Stimulated activated CD4-positive, alpha-beta T cell treated with anti-CD3 and anti-CD28 coated beads, TNF-alpha, amount 100 ng/mL, for 1 hour (primary cell): ENCODE data around the gene CNTLN.
"Not testable (repeated sequence)": the region's sequence is repeated elsewhere in the genome, so short reads cannot be mapped to it uniquely, and the experiment has no call there.

Source experiments
- DNase-seq, 3 donors: peaks; one replicate each; pipeline ENCODE4 v3.0.0-alpha.2; 2020; ENCODE audit warnings: low read depth in 3 of 3, low spot score in 1 of 3

CNTLN gene

DNA sequence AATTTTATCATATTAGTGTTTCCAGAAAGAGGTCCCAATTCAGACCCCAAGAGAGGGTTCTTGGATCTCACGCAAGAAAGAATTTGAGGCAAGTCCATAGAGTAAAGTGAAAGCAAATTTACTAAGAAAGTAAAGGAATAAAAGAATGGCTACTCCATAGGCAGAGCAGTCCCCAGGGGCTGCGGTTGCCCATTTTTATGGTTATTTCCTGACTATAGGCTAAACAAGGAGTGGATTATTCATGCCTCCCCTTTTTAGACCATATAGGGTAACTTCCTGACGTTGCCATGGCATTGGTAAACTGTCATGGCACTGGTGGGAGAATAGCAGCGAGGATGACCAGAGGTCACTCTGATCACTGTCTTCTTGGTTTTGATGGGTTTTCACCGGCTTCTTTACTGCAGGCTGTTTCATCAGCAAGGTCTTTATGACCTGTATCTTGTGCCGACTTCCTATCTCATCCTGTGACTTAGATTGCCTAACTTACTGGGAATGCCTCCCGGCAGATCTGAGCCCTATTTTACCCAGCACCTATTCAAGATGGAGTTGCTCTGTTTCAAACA is 262.4 kb downstream of the CNTLN start:
- DNase-seq, result not testable (repeated sequence)

DNA sequence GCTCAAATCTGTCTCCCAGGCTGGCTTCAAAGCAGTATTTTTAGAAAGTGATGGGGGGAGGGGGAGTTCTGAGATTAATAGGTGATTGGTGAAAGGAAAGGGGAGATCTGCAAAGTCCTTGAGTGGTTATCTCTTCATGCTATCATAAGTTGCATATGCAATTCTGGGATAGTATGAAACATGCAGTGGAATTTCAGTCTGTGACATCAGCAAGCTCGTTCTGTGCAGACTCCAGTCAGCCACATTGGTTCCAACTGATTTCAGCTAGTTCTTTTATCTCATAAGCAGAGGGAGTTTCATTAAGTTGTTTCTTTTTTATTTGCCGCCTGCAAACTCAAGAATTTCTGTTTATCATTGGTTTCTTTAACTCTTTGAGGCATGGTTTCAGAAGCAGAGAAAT is 263.5 kb downstream of the CNTLN start:
- DNase-seq, result no peak

DNA sequence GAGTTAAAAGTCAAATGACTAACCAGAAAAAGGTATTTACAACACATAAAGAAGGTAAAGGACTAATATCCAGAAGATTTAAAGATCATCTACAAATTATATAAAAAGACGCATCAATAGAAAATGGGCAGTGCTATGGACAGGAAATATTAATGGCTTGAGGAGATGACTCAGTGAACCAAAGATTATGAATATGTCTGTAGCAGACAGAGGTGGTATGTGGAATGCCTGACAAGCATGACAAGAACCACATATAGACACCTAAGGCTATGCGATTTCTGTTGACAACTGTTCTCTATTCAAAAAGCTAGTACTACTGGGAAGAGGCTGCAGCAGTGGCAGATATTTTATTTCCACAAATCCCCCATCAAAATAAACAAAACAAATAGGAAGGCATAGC is 267.0 kb downstream of the CNTLN start:
- DNase-seq, result no peak

DNA sequence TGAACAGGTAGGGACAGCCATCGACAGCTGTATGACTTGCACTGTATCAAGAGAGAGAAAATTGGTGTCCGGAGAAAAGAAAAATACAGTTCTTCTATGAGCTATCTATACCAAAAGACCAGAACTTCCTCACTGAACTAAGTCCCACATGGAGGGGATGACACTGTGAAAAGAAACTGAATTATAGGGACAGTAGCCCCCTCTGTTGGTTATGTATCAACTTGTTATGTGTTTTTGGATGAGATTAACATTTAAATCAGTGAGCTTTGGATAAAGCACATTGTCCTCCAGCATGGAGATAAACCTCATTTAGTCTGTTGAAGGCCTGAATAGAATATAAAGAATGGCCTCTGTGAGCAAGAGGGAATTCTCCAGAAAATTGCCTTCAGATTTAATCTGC is 267.5 kb downstream of the CNTLN start:
- DNase-seq, result no peak

DNA sequence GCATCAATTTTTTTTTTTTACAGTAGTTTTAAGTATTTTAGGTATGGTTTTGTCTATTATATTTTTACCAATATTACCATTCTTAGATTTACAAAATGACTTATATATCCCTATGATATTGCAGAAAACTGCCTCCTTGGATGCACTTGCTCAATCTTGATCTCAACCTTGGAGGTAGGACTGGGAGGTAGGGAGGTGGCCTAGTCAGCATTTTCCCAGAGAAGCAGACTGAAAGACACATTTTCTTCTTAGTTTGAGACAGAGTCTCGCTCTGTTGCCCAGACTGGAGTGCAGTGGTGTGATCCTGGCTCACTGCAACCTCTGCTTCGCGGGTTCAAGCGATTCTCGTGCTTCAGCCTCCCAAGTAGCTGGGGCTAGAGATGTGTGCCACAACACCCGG is 268.7 kb downstream of the CNTLN start:
- DNase-seq, result no peak

DNA sequence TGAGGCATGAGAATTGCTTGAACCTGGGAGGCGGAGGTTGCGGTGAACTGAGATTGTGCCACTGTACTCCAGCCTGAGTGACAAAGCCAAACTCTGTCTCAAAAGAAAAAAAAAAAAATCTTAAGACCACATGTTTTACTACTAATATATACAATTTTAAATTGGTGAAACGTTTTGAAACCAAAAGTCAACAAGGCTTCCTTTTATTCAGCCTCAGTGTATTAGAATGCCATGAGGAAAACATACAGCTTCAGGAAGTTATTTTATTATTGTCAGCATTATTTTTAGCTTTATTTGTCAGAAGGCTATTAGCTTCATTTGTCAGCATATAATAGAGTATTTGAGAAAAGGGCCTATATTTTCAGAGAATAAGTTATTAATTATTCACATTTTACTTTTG is 280.1 kb downstream of the CNTLN start:
- no peak for DNase-seq

DNA sequence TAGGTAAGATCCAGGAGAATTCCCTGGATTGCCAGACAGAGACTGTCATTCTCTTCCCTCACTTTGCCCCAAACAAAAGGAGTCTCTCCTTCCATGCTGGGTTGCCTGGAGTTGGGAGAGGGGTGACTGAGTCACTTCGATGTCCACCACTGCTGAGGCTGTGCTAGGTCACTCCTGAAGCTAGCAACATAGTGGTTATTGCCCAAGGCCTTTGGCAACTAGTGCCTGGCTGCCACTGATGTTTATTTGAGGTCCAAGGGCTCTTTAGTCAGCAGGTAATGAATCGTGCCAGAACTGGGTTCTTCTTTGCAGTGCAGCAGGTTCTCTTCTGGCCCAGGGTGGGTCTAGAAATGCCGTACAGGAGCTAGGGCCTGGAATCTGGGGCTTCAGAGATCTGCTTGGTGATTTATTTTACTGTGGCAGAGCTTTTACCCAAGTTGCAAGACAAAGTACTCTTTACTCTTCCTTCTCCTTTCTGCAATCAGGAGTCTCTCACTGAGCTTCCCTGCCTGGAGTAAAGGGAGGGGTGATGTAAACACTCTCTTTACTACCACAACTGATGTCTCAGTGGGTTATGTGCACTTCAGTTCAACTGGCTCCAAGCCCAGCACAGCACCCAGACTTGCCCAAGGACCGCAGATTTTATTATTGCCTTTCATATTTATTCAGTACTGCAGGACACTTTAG is 288.3 kb downstream of the CNTLN start:
- no peak for DNase-seq

DNA sequence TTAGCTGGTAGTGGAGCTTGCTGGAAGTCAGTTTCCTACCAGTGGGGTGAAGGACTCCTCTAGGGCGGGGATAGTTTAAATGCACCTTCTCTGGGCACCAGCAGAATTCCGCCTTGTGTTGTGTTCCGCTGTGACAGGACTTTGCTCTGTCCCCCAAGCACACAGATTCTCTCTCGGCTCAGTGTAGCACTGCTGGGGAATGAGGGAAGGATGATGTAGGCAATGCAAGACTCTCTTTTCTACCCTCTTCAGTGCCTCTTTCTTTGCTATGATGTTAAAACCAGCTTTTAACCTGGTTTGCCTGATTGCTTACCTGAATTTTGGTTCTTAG is 288.8 kb downstream of the CNTLN start:
- no peak for DNase-seq

DNA sequence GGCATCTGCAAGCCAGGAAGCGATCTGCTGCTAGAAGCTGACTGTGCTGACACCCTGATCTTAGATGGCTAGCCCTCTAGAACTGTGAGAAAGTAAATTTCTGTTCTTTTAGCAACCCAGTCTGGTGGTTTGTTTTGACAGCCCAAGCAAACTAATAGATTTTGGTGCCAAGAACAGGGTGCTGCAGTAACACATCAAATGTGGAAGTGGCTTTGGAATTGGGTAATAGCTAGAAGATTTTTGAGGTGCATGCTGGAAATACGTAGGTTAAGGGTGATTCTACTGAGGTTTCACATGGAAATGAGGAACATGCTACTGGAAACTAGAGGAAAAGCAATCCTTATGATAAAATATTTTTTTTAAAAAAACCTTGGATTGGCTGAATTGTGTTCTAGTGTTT is 290.5 kb downstream of the CNTLN start:
- DNase-seq, result no peak

DNA sequence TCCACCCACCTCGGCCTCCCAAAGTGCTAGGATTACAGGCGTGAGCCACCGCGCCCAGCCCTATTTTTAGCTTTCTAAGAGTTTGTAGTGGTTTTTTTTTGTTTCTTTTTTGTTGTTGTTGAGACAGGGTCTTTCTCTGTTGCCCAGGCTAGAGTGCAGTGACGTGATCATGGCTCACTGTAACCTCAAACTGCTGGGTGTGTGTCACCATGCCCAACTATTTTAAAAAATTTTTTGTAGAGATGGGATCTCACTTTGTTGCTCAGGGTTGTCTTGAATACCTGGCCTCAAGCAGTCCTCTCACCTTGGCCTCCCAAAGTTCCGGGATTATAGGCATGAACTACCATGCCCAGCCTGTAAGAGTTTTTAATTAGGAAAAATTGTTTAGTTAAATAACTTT is 298.7 kb downstream of the CNTLN start:
- no peak for DNase-seq

DNA sequence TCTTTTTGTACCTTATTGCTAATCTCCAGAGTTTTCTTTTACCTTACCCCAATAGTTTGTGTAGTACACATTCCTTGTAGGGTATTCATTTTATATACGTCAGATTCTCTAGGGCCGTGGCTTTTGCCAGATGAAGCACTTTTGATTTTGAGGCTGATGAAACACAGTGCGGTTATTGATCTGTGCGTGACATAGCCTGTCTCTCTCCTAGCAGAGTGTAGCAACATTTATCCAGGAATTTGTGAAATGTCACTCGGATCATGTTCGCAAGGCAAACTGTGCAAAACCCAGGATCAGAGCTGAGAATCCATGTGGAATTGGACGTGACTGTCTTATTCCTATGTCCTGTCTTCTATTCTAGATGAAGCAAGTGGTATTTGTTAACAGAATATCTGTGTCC is 302.0 kb downstream of the CNTLN start:
- no peak for DNase-seq

DNA sequence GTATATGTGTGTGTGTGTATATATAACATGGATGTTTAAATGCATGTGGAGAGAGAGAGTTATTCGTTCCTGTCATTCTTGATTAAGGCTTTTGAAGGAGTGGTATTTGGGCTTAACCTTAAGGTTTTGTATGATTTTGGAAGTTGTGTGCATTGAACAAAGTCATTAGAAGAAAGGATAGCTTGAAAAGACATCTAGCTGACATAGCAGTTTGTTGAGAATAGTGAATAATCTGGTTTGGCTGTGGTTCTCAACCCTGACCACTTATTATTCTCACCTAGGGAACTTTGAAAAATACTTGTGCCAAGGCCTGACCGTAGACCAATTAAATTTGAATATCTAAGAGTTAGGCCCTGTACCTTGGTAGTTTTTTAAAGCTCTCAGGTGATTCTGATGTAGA is 303.0 kb downstream of the CNTLN start:
- DNase-seq, result no peak

DNA sequence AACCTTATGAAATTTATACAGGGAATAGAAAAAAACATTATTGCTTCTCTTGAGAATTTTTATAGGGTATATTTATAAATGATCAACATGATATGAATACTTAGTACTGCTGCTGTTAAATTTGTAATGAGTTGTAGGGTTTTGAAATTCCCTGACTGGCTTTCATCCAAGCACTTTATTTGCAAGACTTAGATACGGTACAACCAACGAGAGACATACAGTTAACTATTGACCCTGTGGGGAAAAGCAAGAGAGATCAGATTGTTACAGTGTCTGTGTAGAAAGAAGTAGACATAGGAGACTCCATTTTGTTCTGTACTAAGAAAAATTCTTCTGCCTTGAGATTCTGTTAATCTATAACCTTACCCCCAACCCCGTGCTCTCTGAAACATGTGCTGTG is 310.3 kb downstream of the CNTLN start:
- DNase-seq, result not testable (repeated sequence)

DNA sequence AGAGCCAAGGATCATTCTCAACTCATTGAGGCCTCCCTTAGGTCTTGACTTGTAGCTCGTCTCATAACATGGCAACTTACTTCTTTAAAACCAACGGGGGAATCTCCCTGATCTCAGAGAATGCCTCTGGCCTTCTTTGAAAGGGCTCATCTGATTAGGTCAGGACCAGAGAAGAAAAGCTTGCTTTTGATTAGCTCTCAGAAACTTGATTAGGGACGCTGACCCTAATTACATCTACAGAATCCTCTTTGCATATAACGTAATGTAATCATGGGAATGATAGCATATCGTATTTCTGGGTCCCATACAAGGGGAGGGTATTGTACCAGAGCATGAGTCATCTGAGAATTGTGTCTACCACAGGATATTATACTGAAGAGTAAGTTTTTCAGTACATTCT is 318.9 kb downstream of the CNTLN start:
- no peak for DNase-seq

DNA sequence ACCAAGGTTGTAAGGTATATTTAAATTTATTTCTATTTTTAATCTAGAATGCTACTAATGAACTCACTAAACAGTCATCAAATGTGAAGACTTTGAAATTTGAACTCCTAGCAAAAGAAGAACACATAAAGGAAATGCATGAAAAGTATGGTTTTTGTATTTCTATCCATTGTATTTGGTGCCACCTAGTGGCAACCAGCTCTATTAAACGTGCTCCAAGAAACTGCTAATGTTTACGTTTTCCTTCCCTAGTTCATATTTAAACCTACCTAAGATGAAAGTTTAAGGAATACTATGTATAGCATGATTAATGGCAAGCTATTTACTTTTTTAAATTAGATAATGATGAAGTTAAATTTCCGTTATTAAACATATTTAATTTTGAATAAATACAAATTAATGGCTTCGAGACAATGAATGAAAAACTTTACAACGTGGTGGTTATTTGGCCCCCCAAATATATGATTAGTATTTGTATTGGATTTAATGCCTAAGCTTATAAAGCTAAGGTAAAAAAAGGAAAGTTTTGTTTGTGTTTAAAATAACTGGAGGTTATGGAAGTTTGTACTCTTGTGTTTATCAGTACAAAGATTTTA is 328.1 kb downstream of the CNTLN start:
- DNase-seq, result no peak

DNA sequence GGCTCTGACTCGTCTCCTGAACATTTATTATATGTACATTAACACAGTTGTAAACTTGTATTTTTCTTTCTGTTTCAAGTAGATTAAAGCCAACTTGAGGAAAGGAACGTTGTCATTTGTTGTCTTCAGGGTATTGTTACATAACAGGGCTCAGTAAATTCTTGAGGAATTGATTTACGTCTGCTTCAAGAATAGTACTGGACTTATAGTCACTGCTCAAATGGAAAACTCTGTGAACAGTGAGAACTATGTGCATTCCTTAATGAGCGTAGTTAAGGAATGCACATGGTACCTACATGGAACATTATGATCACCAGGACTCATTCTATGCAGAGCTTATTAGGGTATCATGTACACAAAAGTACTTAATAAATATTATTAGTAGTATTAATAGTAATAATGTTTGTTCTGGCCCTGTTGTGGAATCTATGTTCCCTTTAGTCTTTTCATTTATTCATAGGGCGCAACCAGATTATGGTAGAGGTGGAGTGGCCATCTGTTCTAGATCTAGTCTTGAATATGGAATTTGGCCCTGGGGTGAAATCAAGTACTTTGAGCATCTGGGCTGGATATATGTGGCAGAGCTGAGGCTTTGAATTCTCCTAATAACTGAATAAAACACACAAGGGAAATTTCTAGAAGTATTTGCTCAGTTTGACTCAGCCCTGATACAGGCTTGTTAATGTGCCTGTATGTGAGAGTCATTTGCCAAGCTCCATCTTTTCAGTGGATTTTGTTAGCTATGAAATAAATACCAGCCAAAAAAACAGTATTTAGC is 335.4 kb downstream of the CNTLN start:
- DNase-seq, result no peak

DNA sequence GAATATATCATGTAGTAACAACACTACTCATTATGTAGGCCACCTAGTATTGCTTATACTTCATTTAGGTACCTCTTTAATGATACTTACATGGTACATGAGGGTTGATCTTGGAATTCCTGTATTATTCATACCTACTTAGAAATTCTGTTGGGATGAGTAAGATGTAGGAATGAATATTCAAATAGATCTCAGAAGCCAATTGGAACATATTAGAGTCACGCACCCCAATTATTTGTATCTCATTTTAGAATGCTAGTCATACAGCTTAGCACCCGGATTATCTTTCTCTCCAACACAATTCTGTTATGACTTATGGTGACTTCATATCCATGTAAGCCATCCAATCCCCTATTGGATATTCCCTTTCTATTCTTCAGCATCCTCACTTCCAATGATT is 337.3 kb downstream of the CNTLN start:
- DNase-seq, result no peak

DNA sequence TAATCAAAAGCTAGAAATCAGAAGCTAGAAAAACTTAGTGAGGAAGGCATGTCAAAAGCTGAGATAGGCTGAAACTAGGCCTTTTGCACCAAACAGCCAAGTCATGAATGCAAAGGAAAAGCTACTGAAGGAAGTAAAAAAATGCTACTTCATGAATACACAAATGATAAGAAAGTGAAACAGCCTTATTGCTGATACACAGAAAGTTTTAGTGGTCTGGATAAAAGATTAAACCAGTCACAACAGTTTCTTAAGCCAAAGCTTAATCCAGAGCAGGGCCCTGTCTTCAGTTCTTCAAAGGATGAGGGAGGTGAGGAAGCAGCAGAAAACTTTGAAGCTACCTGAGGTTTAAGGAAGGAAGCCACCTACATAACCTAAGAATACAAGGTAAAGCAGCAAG is 341.6 kb downstream of the CNTLN start:
- DNase-seq, result no peak

DNA sequence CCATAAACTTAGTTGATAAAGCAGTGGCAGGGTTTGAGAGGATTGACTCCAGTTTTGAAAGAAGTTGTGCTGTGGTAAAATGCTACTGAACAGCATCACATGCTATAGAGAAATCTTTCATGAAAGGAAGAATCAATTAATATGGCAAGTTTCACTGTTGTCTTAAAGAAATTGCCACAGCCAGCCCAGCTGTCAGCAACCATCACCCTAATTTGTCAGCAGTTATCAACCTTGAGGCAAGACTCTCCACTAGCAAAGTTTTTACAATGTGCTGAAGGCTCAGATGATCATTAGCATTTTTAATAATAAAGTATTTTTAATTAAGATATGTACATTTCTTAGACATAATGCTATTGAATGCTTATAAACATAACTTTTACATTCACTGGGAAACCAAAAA is 343.0 kb downstream of the CNTLN start:
- no peak for DNase-seq

DNA sequence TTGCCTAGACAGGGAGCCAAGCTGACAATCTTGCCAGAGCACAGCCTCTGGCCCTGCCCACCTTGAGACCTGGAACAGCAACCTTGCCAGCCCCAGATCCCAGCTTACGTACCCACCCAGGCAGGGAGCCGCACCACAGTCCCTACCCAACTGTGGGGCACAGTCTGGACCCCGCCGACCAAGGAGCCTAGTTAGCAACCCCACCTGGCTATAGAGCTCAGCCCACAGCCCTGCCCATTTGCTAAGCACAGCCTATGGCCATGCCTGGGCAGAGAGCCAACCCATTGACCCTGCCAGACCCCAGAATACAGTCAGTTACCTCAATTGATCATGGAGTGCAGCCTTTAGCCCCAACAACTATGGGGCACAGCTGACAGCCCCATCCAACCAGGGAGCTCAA is 346.1 kb downstream of the CNTLN start:
- no peak for DNase-seq

DNA sequence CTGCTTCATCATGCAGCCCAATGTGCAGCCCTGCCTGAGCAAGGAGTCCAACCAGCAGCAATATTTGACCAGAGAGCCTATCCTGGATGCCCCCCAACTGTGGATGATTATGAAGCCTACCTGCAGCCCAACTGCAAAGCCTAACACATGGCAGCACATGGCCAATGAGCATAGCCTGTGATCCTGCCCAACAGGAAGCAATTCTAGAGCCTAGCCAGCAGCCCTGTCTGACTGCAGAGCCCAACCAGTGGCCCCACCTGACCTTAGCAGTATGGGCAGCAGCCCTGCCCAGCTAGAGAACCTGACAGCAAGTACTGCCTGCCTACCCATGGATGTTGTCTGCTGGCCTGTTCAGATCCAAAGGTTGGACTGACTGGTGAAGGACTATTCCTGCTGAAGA is 346.7 kb downstream of the CNTLN start:
- no peak for DNase-seq

DNA sequence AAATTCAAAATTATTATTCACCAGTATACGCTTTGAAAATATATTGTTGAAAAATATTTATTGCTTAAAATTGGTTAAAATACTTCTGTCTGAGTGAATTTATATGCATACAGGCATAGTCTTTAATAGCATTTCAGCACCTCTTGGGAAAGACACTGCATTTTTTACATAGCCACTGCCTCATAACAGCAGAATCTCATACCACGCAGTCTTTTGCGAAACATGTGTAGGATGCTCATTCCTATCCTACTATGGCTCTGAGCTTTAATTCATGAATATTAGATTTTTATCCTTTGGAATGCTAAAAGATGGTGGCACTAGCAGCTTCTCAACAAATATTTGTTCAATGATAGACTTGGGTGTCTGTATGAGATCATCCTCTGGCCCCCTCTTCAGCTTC is 350.1 kb downstream of the CNTLN start:
- no peak for DNase-seq
